GM12878 (cell line): ENCODE results near the gene MAOA. TPM values are rescaled to one million over a fixed set of nuclear protein-coding genes. Genes with fewer than 3 reads are reported as not detected.

Source experiments
- ATAC-seq: fragments of 200-7000 bp; cut with Tn5 transposase; 3 replicates; pipeline ENCODE4 v1.9.1; 2020; ENCODE audit warnings: mild to moderate bottlenecking, moderate library complexity
- BruUV-seq: library from RNA; stranded (reverse); fragments of 400-500 nt; replicated peaks from 2 replicates; lab custom pipeline; 2021; lab: Mats Ljungman, UMichigan
- CTCF ChIA-PET: fragments of 300-600 bp; sonication (Branson Sonifier 250); formaldehyde crosslinking; extraction: SDS; loops from one replicate; lab custom pipeline; 2021; ENCODE audit warnings: inconsistent platforms; lab: Yijun Ruan, JAX
- POLR2A ChIA-PET: fragments of 350-600 bp; formaldehyde crosslinking; extraction: SDS; loops from one replicate; lab custom pipeline; 2021; ENCODE audit warnings: inconsistent platforms; lab: Charles Lee
- RAD21 ChIA-PET: fragments of 300-600 bp; sonication (Branson Sonifier 250); formaldehyde crosslinking; loops from one replicate; lab custom pipeline; 2023; ENCODE audit warnings: antibody characterized with exemption; ENCODE audit not compliant: unreplicated experiment; lab: Charles Lee
- SMC1A ChIA-PET: fragments of 300-600 bp; sonication (Branson Sonifier 250); formaldehyde crosslinking; loops from one replicate; lab custom pipeline; 2023; ENCODE audit not compliant: unreplicated experiment, uncharacterized antibody; lab: Charles Lee
- DNase-seq: peaks from one replicate; pipeline ENCODE4 v3.0.0-alpha.2; 2011; ENCODE audit warnings: low read depth, low spot score
- FAIRE-seq: peaks from 3 replicates; lab custom pipeline; 2011; peaks lifted over from hg19 to GRCh38; lab: Jason Lieb, UNC
- H2AFZ ChIP-seq: 2 replicates; pipeline ENCODE4 v1.6.0; 2011; ENCODE audit warnings: low read depth, low read length, control low read depth; ENCODE audit not compliant: control insufficient read depth
- H3K27ac ChIP-seq: 2 replicates; pipeline ENCODE4 v1.5.1; 2011; ENCODE audit warnings: control low read depth; ENCODE audit not compliant: control insufficient read depth, insufficient read depth
- H3K27me3 ChIP-seq, 2 experiments: replicated peaks in 1 of 2; 2 replicates each; pipeline versions ENCODE4 v1.6.0 to v1.6.1; 2011; ENCODE audit warnings: low read length in 1 of 2; ENCODE audit not compliant: control insufficient read depth in 2 of 2, insufficient read depth in 2 of 2
- H3K36me3 ChIP-seq, 2 experiments: 2 replicates each; pipeline ENCODE4 v1.5.1; 2011; ENCODE audit warnings: low read length in 1 of 2; ENCODE audit not compliant: control insufficient read depth in 2 of 2, insufficient read depth in 2 of 2
- H3K4me1 ChIP-seq: 2 replicates; pipeline ENCODE4 v1.6.1; 2011; ENCODE audit warnings: mild to moderate bottlenecking, low read length, moderate library complexity, mixed read lengths; ENCODE audit not compliant: control insufficient read depth, insufficient read depth
- H3K4me2 ChIP-seq: 2 replicates; pipeline ENCODE4 v1.6.0; 2011; ENCODE audit warnings: control low read depth; ENCODE audit not compliant: control insufficient read depth, insufficient read depth
- H3K4me3 ChIP-seq: fragments of 200-600 bp; sonication (generic); 2 replicates; pipeline ENCODE4 v1.5.1; 2016
- H3K79me2 ChIP-seq: 2 replicates; pipeline ENCODE4 v1.6.0; 2011; ENCODE audit warnings: low read length; ENCODE audit not compliant: control insufficient read depth, insufficient read depth
- H3K9ac ChIP-seq: 2 replicates; pipeline ENCODE4 v1.8.0; 2011; ENCODE audit warnings: low read length, control low read depth, mixed read lengths; ENCODE audit not compliant: control insufficient read depth, insufficient read depth
- H3K9me3 ChIP-seq: replicated peaks from 3 replicates; pipeline ENCODE4 v1.5.1; 2011; ENCODE audit warnings: mild to moderate bottlenecking, low read length; ENCODE audit not compliant: control insufficient read depth, insufficient read depth
- H4K20me1 ChIP-seq: 2 replicates; pipeline ENCODE4 v1.6.0; 2011; ENCODE audit not compliant: control insufficient read depth, insufficient read depth
- BRCA1 ChIP-seq: IDR thresholded peaks from 2 replicates; pipeline ENCODE4 v1.6.1; 2011; ENCODE audit warnings: low read depth, low read length, improper control_type of control experiment
- HCFC1 ChIP-seq: fragments of 150-350 bp; IDR thresholded peaks from 2 replicates; pipeline ENCODE4 v1.6.1; 2014; ENCODE audit warnings: low read length
- IKZF2 ChIP-seq, 2 experiments: fragments of 450-650 bp; IDR thresholded peaks; 2 replicates each; pipeline ENCODE4 v1.6.1; 2017; ENCODE audit warnings: mild to moderate bottlenecking in 2 of 2, moderate library complexity in 2 of 2
- KLF5 ChIP-seq: fragments of 450-650 bp; IDR thresholded peaks from 2 replicates; pipeline ENCODE4 v1.6.1; 2014; ENCODE audit warnings: mild to moderate bottlenecking; ENCODE audit not compliant: partially characterized antibody
- LARP7 ChIP-seq: fragments of 450-650 bp; IDR thresholded peaks from 2 replicates; pipeline ENCODE4 v1.6.1; 2017; ENCODE audit warnings: mild to moderate bottlenecking
- SMAD5 ChIP-seq: IDR thresholded peaks from 2 replicates; pipeline ENCODE4 v1.6.1; 2016; ENCODE audit warnings: antibody characterized with exemption, low read depth
- SREBF1 ChIP-seq: IDR thresholded peaks from 2 replicates; pipeline ENCODE4 v1.6.1; 2012; ENCODE audit warnings: mild to moderate bottlenecking, low read length
- WGBS: methylation state at CpG from one replicate; pipeline ENCODE4 v1.1.6; 2016; ENCODE audit warnings: low lambda C conversion rate; ENCODE audit not compliant: insufficient replicate concordance, insufficient coverage; ENCODE audit errors: missing lambda C conversion rate; 5-methylcytosine and 5-hydroxymethylcytosine counted together
- in situ Hi-C: fragments of 300-500 bp; cut with MboI; formaldehyde crosslinking; loops from 9 replicates; pipeline ENCODE4 v1.14.3; 2018; ENCODE audit warnings: mixed read lengths
- intact Hi-C: fragments of 100-400 bp; cut with micrococcal nuclease; formaldehyde crosslinking; loops from one replicate; pipeline ENCODE4 v1.14.2; 2022; ENCODE audit not compliant: unreplicated experiment
- polyA plus RNA-seq, 11 experiments: library from polyadenylated mRNA; depleted of rRNA in 4 of 11; unstranded in 6 of 11; stranded (reverse) in 5 of 11; fragments of >200 nt; fragmentation: Nextera tagmentation in 4 of 11; fragmentation: Illumina TruSeq in 1 of 11; extraction: Ambion mirVana in 4 of 11; extraction: Trizol in 1 of 11; gene quantifications; 1 replicate in 1 of 11; 2 replicates in 10 of 11; pipeline versions ENCODE4 v1.2.1 to v1.2.3, GENCODE V29; 2011 to 2016; ENCODE audit warnings: inconsistent platforms in 2 of 11, missing spikeins in 2 of 11, low read depth in 1 of 11
- total RNA-seq, 4 experiments: library from RNA; depleted of rRNA in 3 of 4; stranded (reverse); fragments of >200 nt in 3 of 4; fragmentation: Illumina TruSeq in 1 of 4; extraction: Trizol in 1 of 4; gene quantifications; 2 replicates each; pipeline versions ENCODE4 v1.2.1 to v1.2.3, GENCODE V29; 2013 to 2021
- TF ChIP-seq, protein P1 (sequence below): fragments of 450-650 bp; IDR thresholded peaks from 2 replicates; pipeline ENCODE4 v1.6.1; 2017; ENCODE audit warnings: mild to moderate bottlenecking, moderate library complexity

MAOA gene
- total and polyA plus RNA-seq, 10 of the 15 experiments (the other 5 are each of a cell fraction or from before 2014, with no cell fraction given) = 0.02 to 0.51 (median 0.08) TPM; not detected in 7

DNA sequence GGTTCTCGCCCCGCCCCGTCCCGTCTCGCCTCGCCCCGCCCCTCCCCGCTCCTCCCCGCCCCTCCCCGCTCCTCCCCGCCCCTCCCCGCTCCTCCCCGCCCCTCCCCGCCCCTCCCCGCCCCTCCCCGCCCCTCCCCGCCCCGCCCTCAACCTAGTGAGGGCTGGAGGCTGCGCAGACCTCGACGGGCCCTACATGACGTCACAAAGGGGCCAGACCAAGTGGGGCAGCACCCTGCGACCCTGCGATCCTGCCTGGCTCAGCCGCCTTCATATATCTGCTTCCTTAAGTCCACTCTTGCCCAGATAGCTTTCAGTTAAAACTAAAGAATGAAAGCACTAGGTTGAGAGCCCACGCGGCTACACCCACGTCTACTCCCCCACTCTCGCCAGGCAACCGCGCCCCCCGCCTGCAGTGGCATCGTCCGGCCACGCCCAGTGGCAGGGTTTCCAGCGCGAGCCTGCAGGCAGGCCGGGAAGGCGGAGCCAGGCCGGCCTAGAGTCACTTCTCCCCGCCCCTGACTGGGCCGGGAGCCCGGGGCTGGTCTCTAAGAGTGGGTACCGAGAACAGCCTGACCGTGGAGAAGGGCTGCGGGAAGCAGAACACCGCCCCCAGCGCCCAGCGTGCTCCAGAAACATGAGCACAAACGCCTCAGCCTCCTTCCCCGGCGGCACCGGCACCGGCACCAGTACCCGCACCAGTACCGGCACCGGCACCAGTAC, 1.5 kb upstream of the MAOA start (continued):
- TF ChIP-seq, protein P1, sequence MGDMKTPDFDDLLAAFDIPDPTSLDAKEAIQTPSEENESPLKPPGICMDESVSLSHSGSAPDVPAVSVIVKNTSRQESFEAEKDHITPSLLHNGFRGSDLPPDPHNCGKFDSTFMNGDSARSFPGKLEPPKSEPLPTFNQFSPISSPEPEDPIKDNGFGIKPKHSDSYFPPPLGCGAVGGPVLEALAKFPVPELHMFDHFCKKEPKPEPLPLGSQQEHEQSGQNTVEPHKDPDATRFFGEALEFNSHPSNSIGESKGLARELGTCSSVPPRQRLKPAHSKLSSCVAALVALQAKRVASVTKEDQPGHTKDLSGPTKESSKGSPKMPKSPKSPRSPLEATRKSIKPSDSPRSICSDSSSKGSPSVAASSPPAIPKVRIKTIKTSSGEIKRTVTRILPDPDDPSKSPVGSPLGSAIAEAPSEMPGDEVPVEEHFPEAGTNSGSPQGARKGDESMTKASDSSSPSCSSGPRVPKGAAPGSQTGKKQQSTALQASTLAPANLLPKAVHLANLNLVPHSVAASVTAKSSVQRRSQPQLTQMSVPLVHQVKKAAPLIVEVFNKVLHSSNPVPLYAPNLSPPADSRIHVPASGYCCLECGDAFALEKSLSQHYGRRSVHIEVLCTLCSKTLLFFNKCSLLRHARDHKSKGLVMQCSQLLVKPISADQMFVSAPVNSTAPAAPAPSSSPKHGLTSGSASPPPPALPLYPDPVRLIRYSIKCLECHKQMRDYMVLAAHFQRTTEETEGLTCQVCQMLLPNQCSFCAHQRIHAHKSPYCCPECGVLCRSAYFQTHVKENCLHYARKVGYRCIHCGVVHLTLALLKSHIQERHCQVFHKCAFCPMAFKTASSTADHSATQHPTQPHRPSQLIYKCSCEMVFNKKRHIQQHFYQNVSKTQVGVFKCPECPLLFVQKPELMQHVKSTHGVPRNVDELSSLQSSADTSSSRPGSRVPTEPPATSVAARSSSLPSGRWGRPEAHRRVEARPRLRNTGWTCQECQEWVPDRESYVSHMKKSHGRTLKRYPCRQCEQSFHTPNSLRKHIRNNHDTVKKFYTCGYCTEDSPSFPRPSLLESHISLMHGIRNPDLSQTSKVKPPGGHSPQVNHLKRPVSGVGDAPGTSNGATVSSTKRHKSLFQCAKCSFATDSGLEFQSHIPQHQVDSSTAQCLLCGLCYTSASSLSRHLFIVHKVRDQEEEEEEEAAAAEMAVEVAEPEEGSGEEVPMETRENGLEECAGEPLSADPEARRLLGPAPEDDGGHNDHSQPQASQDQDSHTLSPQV = no peak
- no peak for TF ChIP-seq HCFC1
- TF ChIP-seq LARP7 = 0 out of 2 replicates have a peak, but pooled peaks have one; percentile 27
- TF ChIP-seq SREBF1 = peak; percentile 76; the same call in 1 of the 2 replicates
- TF ChIP-seq IKZF2 (IDR thresholded peaks at IDR 0.05) = no peak
- peak; percentile 97 for TF ChIP-seq KLF5

DNA sequence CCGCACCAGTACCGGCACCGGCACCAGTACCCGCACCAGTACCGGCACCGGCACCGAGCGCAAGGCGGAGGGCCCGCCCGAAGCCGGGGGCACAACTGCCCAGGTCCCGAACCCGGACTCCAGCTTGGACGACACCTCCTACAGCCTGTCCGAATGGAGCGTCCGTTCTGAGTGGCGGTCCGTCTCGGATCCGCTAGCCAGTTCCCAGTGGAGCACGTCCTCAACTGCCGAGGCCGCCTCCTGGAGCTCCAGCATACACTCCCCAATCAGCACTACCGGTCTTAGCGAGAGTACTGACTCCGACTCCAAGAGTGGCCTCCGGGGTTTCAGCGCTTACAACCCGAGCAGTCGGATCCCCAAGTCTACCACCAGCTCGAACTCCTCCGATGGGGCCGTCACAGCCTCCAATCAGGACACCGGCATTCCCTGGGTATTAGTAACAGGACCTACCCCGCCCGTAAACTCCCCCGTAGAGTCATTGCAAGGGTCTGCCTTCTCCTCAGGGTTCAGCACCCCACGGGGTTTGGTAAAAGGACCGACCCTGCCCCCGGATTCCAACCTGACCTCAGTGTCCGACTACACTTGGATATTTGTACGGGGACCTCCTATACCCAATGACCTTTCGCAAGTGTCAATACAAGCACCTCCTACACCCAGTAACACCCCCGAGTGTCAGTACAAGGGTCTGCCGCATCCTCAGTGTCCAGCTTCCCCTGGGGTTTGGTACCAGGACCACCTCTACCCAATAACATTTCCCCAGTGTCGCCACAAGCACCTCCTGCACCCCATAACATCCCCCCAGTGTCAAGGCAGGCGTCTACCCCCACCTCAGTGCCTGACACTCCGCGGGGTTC, 721 bp upstream of the MAOA start:
- Histone ChIP-seq H4K20me1 (no peaks in the 10 kb centered on the region), H3K27ac (no peak overlapping the region), H3K9ac (no peak overlapping the region), H2AFZ (no peak overlapping the region; the same call in 1 of the 2 replicates), H3K27me3 (no peaks in the 10 kb centered on the region), H3K4me2 (peak overlapping the region; percentile 59), H3K36me3 (no peaks in the 10 kb centered on the region), H3K9me3 (no peaks in the 10 kb centered on the region; the same call in 2 of the 3 replicates), H3K4me3 (no peak overlapping the region; the same call in 1 of the 2 replicates), H3K79me2 (no peaks in the 10 kb centered on the region), H3K4me1 (no peaks in the 10 kb centered on the region)
- RAD21 ChIA-PET = no interaction called here
- WGBS = 33% methylated on average over 51 of the region's 51 CpGs
- no peak for DNase-seq
- FAIRE-seq = no peak
- SMC1A ChIA-PET = no interaction called here
- in situ Hi-C loops (no loop called here), intact Hi-C loops (no loop called here)
- POLR2A ChIA-PET = no interaction called here
- no TSS peak for BruUV-seq
- CTCF ChIA-PET = no interaction called here
- ATAC-seq = peak; percentile 47
- no peak for TF ChIP-seq SMAD5
- TF ChIP-seq BRCA1 = no peak
- no peak for TF ChIP-seq KLF5
